AG04449 (cell line): ENCODE results near the gene THBS3.
"Not testable (repeated sequence)": the region's sequence is repeated elsewhere in the genome, so short reads cannot be mapped to it uniquely, and the experiment has no call there.

Experiments
- CTCF ChIA-PET: fragments of 350-600 bp; formaldehyde crosslinking; extraction: SDS; loops from one replicate; lab custom pipeline; 2021; ENCODE audit warnings: antibody characterized with exemption; lab: Yijun Ruan, JAX
- POLR2A ChIA-PET: fragments of 400-600, 350-600 bp; formaldehyde crosslinking; extraction: SDS; loops from one replicate; lab custom pipeline; 2020; ENCODE audit warnings: antibody characterized with exemption, inconsistent platforms; lab: Yijun Ruan, JAX
- DNase-seq: peaks from one replicate; pipeline ENCODE4 v3.0.0-alpha.2; 2010; ENCODE audit warnings: low read depth, low spot score
- H3K4me3 ChIP-seq: 2 replicates; pipeline ENCODE4 v1.5.1; 2011; ENCODE audit warnings: low read depth, mild to moderate bottlenecking, control low read depth, low read length
- TF ChIP-seq, protein P1 (sequence below): IDR thresholded peaks from one replicate; pipeline ENCODE4 v1.5.1; 2011; ENCODE audit warnings: mild to moderate bottlenecking, moderate library complexity, low read length, control low read depth, inconsistent platforms; ENCODE audit not compliant: insufficient read depth; ENCODE audit errors: missing control alignments

Gene THBS3

DNA sequence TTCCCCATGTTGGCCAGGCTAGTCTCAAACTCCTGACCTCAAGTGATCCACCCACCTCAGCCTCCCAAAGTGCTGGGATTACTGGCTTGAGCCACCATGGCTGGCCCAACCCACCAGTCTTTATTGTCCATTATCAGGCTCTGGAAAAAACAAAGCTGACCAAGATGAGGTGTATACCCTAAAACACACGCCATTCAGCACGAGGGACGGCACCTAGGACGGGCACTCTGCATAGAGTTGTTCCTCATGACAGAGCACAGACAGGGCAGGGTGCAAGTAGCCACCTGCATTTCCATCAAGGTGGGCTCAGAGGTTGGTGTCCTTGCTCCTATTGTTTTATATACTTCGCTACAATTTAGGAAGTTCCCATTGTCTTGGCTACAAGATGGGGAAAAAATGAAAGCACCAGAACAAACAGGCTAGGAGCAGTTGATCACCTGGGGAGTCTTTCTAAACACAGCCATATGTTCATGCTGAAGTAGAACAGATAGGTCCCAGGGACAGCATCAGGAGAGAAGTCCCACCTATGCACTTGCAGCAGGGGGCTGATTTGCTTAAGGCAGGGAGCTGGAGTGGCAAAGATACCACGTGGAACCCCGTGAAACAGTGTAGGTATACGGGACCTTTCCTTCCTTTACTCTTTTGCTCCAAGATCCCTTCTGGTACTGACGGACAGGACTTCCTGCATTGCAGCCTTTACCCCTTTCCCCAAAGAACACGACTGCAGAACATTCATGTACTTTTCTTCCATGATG lies 39.1 kb downstream of the THBS3 start:
- ChIA-PET POLR2A (interaction anchor here (1.0 to 1.6 kb wide), 2 partner anchors 71 to 77 kb away, joined by 4 to 6 read pairs; no protein-coding TSS in a partner anchor), CTCF (interaction anchor here (0.6 to 14.6 kb wide), 25 partner anchors 9 to 523 kb away, joined by 3 to 457 read pairs (median 6); partner anchors contain the start of gene DPM3)
- no peak overlapping the region for H3K4me3 ChIP-seq
- DNase-seq = no peak
- TF ChIP-seq, protein P1, sequence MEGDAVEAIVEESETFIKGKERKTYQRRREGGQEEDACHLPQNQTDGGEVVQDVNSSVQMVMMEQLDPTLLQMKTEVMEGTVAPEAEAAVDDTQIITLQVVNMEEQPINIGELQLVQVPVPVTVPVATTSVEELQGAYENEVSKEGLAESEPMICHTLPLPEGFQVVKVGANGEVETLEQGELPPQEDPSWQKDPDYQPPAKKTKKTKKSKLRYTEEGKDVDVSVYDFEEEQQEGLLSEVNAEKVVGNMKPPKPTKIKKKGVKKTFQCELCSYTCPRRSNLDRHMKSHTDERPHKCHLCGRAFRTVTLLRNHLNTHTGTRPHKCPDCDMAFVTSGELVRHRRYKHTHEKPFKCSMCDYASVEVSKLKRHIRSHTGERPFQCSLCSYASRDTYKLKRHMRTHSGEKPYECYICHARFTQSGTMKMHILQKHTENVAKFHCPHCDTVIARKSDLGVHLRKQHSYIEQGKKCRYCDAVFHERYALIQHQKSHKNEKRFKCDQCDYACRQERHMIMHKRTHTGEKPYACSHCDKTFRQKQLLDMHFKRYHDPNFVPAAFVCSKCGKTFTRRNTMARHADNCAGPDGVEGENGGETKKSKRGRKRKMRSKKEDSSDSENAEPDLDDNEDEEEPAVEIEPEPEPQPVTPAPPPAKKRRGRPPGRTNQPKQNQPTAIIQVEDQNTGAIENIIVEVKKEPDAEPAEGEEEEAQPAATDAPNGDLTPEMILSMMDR = no peak

DNA sequence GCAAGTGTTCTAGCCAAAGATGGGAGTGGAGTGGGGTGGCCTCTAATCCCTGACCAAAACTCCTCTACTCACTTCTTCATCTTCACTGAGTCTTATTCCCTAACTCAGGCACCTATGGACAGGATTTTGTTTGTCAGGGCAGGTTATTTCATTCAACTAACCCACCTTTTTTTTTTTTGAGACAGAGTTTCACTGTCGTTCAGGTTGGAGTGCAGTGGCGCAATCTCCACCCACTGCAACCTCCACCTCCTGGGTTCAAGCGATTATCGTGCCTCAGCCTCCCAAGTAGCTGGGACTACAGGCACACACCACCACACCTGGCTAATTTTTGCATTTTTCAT lies 39.6 kb downstream of the THBS3 start:
- ChIA-PET CTCF (interaction anchor here (0.7 to 14.6 kb wide), 24 partner anchors 9 to 523 kb away, joined by 3 to 457 read pairs (median 6); partner anchors contain the start of gene DPM3), POLR2A (interaction anchor here (1.0 to 1.6 kb wide), 2 partner anchors 70 to 76 kb away, joined by 4 to 6 read pairs; no protein-coding TSS in a partner anchor)
- not testable (repeated sequence) for DNase-seq, H3K4me3 ChIP-seq

DNA sequence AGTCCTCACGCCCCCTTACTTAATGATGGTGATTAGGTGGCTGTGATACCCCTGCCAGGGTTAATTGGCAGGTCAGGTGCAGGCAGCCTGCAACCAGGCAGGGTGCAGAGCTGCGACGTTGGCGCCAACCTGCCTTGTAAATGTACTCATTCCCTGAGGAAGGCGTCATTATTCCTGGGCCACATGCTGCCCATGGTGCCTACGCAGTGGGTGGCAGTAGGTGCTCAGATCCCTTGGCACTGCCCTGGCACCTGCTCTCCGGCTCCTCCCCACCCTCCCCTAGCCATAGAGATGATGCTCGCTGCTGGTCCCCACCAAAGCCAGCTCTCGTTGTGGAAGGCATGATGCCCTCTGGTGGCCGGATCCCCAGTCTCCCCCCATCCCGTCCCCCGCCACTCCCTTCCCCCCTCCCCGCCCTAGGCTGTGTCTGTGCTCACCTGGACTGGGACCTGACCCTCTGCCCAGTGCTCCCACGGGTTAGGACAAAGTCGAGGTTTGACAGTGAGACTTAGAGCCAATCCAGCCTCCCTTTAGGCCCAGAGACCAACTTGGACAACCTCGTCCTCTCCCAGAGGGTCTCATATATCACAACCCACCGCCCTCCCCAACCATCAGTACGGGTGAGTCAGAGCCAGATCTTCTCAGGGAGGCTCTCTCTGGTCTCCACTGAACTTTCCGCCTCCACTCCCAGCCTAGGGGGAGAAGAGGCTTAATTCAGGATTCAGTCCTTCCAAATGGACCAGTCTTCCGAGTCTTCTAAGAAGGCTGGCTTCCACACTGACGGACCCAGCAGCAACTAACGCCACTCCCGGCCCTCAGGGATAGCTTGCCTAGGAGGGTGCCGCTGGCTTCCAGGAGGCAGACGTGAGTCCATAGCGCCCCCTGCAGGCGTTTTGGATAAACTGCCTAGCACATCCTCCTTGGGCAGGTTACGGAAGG lies 40.3 kb downstream of the THBS3 start:
- ChIA-PET CTCF (interaction anchor here (0.6 to 14.6 kb wide), 27 partner anchors 7 to 1332 kb away, joined by 3 to 457 read pairs (median 6); partner anchors contain the start of gene DPM3), POLR2A (interaction anchor here (0.5 to 1.6 kb wide), 3 partner anchors 70 to 139 kb away, joined by 4 to 6 read pairs (median 4); no protein-coding TSS in a partner anchor)
- no peak for DNase-seq
- no peak overlapping the region for H3K4me3 ChIP-seq
- TF ChIP-seq, protein P1 = peak; percentile 87

DNA sequence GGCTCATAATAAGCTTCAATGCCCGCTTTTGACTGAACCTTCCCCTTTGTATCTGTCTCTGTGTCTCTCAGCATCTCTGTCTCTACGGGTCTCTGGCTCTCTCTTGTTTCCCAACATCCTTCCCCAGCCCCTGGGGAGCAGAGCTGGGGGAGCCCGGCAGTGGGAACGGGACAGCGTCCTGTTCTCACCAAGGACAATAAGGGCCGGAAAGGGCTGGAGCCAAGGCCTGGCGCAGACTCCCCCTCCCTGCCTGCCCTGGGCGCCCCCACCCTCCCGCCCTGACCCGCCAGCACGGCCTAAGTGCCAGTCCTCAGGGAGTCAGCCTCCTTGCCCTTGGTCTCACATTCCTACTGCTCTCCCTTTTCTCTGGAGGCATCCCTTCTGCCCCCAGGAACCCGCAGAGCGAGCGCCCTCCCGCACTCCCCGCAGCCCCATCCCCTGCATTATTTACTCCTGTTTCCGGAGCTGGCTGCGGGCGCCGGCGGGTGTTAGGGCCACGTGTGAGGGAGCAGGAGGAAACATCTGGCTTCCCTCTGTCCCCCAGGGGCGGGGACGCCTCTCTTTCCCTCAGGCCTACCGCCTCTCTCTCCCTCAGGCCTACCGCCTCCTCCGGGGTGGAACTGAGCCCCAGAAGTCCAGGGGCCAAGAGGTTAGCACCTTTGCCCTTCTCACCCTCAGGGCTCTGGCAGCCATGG lies 41.1 kb downstream of the THBS3 start:
- TF ChIP-seq, protein P1 = no peak
- no peak for DNase-seq
- CTCF ChIA-PET = interaction anchor here (0.6 to 14.6 kb wide), 26 partner anchors 8 to 1333 kb away, joined by 3 to 457 read pairs (median 4); partner anchors contain the start of gene DPM3
- H3K4me3 ChIP-seq = no peak overlapping the region
- POLR2A ChIA-PET = no interaction called here

DNA sequence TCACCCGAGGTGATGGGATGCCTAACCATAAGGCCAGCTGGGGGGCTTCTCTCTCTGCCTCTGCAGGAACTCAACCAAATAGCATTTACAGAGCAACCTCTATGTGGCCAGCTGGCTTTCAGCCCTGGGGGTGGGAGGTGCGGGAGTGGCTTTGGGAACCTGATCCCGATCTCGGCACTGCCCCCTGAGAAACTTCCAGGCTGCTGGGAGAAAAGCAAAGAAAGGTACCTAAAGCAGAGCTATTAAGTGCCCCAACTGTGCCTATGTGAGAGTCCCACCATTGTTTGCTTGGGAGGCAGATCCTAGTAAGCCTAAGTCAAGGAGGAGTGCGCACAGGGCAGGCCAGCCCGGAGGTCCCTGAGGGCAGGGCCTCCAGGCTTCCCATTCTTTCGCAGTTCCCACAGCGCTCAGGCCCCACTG lies 41.6 kb downstream of the THBS3 start:
- TF ChIP-seq, protein P1 = no peak
- no peak overlapping the region for H3K4me3 ChIP-seq
- ChIA-PET POLR2A (no interaction called here), CTCF (interaction anchor here (0.8 to 14.6 kb wide), 16 partner anchors 9 to 124 kb away, joined by 3 to 457 read pairs (median 6); no protein-coding TSS in a partner anchor)
- DNase-seq = no peak

DNA sequence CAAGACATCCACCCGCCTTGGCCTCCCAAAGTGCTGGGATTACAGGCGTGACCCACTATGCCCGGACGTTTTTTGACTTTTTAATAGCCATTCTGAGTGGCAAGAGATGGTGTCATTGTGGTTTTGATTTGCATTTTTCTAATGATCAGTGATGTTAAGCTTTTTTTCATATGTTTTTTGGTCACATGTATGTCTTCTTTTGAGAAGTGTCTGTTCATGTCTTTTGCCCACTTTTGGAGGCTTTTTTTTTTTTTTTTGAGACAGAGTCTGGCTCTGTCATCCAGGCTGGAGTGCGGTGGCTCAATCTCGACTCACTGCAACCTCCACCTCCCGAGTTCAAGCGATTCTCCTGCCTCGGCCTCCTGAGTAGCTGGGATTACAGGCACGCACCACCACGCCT lies 43.1 kb downstream of the THBS3 start:
- DNase-seq, POLR2A ChIA-PET, H3K4me3 ChIP-seq: not testable (repeated sequence)
- CTCF ChIA-PET = interaction anchor here (10.4 to 14.6 kb wide), 2 partner anchors 67 to 74 kb away, joined by 168 to 457 read pairs; no protein-coding TSS in a partner anchor

DNA sequence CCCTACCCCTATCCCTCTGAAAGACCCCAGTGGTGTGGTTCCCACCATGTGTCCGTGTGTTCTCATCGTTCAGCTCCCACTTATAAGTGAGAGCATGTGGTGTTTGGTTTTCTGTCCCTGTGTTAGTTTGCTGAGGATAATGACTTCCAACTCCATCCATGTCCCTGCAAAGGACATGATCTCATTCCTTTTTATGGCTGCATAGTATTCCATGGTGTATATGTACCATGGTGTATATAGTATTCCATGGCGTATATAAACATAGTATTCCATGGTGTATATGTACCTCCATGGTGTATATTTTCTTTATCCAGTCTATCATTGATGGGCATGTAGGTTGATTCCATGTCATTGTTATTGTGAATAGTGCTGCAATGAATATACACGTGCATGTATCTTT lies 43.9 kb downstream of the THBS3 start:
- POLR2A ChIA-PET, DNase-seq, H3K4me3 ChIP-seq: not testable (repeated sequence)
- CTCF ChIA-PET = interaction anchor here (0.8 to 14.6 kb wide), 5 partner anchors 9 to 77 kb away, joined by 3 to 457 read pairs (median 5); partner anchors contain the start of gene KRTCAP2

DNA sequence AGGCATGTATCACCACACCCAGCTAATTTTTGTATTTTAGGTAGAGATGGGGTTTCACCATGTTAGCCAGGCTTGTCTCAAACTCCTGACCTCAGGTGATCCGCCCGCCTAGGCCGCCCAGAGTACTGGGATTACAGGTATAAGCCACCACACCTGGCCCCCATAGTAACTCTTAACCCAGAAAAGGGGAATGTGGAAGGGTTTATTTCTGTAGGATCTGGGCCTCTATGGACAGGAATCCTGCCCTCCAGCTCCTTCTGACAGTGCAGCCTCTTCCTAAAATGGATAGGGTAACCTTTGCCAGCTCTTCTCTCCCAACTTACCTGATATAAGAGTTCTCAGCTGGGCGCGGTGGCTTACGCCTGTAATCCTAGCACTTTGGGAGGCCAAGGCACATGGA lies 45.1 kb downstream of the THBS3 start:
- POLR2A ChIA-PET, H3K4me3 ChIP-seq, DNase-seq: not testable (repeated sequence)
- CTCF ChIA-PET = interaction anchor here (1.0 to 14.6 kb wide), 5 partner anchors 10 to 72 kb away, joined by 4 to 457 read pairs (median 5); partner anchors contain the start of gene KRTCAP2
